ENCODE results near the gene KIF22. TPM values are rescaled to one million over a fixed set of nuclear protein-coding genes. Genes with fewer than 3 reads are reported as not detected.
"Not testable (repeated sequence)": the region's sequence is repeated elsewhere in the genome, so short reads cannot be mapped to it uniquely, and the experiment has no call there.

The KIF22 gene
- total and polyA plus RNA-seq, 8 donors, result 11.1 to 229 (median 51.6) TPM

DNA sequence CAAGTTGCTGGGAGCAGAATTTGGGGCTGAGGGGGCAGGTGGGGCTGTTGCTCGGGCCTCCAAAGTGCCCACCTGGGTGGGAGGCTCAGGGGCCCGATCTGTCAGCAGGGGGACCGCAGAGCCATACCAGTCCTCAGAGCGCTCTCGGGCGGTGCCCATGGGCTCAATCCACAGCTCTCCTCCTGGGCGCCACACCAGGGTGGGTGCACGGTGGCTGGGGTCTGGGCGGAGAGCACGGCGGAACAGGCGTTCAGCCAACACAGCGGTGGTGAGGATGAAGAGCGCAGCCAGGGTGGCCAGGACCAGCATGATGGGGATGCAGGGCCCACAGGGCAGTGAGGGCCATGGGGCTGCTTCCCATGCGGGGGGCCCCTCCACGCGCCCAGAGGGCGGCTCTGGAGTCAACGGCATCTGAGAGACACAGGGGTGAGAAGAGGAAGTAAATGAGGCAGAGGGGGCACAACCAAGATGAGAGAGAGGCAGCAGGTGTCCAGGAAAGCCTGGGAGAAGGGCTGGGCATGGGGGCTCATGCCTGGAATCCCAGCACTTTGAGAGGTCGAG is 45.9 kb upstream of the KIF22 start:
- no peaks in the 10 kb centered on the region for H3K9me3 ChIP-seq
- WGBS, 5 donors, result 76 to 88% (median 82%) methylated on average over 18 to 20 of the region's 20 CpGs
- intact Hi-C loops (cut with DNase I; ENCODE audit: low total_unique reads), result no loop called here
- TF ChIP-seq POLR2A (IDR thresholded peaks at IDR 0.05) (no peak), POLR2AphosphoS5 (IDR thresholded peaks at IDR 0.05) (no peak), EP300 (IDR thresholded peaks at IDR 0.05) (no peak)
- TF ChIP-seq, protein P1, sequence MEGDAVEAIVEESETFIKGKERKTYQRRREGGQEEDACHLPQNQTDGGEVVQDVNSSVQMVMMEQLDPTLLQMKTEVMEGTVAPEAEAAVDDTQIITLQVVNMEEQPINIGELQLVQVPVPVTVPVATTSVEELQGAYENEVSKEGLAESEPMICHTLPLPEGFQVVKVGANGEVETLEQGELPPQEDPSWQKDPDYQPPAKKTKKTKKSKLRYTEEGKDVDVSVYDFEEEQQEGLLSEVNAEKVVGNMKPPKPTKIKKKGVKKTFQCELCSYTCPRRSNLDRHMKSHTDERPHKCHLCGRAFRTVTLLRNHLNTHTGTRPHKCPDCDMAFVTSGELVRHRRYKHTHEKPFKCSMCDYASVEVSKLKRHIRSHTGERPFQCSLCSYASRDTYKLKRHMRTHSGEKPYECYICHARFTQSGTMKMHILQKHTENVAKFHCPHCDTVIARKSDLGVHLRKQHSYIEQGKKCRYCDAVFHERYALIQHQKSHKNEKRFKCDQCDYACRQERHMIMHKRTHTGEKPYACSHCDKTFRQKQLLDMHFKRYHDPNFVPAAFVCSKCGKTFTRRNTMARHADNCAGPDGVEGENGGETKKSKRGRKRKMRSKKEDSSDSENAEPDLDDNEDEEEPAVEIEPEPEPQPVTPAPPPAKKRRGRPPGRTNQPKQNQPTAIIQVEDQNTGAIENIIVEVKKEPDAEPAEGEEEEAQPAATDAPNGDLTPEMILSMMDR (IDR thresholded peaks at IDR 0.05), result no peak
- H3K27me3 ChIP-seq, result no peaks in the 10 kb centered on the region
- peaks cover 0 to 18% (median 4%) of the 10 kb centered on the region in 4 donors for H3K4me1 ChIP-seq
- DNase-seq, result no peak
- H3K4me3 ChIP-seq, result peak overlapping the region; percentile 28 to 51 (median 46)
- no peaks in the 10 kb centered on the region for H3K36me3 ChIP-seq
- H3K27ac ChIP-seq, result peak overlapping the region in 3 of 5 donors; percentile 61 to 81 (median 72)

DNA sequence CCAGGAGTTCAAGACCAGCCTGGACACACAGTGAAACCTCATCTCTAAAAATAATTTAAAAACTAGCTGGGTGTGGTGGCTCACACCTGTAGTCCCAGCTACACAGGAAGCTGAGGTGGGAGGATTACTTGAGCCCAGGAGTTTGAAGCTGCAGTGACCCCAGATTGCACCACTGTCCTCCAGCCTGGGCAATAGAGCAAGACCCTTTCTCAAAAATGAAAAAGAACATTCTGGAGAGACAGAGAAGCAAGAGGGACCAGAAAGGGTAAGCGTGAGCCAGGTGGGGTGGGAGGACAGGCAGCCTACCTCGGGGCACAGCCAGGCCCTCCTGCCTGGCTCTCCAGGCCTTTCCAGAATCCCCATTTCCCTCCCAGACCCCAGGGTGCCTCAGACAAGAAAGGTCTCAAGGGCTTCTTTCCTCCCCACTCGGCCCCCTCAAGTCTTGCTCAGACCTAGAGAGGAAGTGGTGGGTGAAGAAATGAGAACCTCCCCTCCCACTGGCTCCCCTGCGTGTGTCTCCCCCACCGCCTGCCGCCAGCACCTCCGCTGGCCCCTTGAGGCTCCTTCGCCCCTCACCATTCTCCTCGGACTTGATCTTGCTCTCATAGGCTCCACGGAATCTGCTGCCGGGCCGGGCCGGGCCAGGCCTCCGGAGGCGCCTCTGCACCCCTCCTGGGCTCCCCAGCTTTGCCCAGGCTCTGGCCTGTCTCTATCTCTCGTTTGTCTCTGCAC is 45.3 kb upstream of the KIF22 start:
- peak in 1 of 2 donors; percentile 34 for DNase-seq
- H3K27me3 ChIP-seq, result no peaks in the 10 kb centered on the region
- TF ChIP-seq POLR2A (IDR thresholded peaks at IDR 0.05) (no peak), POLR2AphosphoS5 (IDR thresholded peaks at IDR 0.05) (no peak)
- TF ChIP-seq, protein P1 (IDR thresholded peaks at IDR 0.05), result no peak
- intact Hi-C loops (cut with DNase I; ENCODE audit: low total_unique reads), result no loop called here
- WGBS, 5 donors, result 62 to 75% (median 70%) methylated on average over 16 of the region's 16 CpGs
- H3K27ac ChIP-seq, result peak overlapping the region in 4 of 5 donors; percentile 46 to 81 (median 66)
- H3K9me3 ChIP-seq, result no peaks in the 10 kb centered on the region
- H3K4me1 ChIP-seq, result peaks cover 0 to 18% (median 4%) of the 10 kb centered on the region in 4 donors
- no peaks in the 10 kb centered on the region for H3K36me3 ChIP-seq
- peak overlapping the region; percentile 28 to 51 (median 46) for H3K4me3 ChIP-seq

DNA sequence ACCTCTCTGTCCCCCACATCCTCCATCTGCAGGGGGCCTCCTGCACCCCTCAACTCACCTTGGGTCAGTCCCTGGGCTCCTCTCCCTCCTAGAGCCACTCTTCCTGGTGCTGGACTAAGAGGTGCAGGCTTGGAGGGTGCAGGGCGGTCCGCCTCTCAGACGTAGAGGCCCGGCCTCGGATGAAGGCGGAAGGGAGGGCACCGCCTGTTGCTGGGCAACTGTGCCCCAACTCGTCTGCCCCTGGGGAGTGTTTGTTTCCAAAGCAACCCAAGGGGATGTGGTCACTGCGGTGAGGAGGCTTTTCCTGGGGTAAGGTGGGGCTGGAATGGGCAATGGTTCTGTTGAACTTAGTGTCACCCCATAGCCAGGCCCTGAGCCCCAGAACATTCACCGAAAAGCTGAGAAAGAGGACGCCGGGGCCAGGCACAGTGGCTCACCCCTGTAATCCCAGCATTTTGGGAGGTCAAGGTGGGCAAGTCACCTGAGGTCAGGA is 44.7 kb upstream of the KIF22 start, which contains the start of gene C16orf54:
TSS of gene C16orf54 (minus strand) at position 138 of the 493 bp plus-strand sequence. CDS start 1,039 bp downstream, outside the sequence.
- H3K36me3 ChIP-seq, result no peaks in the 10 kb centered on the region
- peak within 1 kb of the TSS in 4 of 5 donors; percentile 46 to 81 (median 66) for H3K27ac ChIP-seq
- H3K4me1 ChIP-seq, result peaks cover 0 to 18% (median 4%) of the 10 kb centered on the region in 4 donors
- no peaks in the 10 kb centered on the region for H3K27me3 ChIP-seq
- peak; percentile 73 to 84 for DNase-seq
- intact Hi-C loops (cut with DNase I; ENCODE audit: low total_unique reads), result no loop called here
- TF ChIP-seq, protein P1 (IDR thresholded peaks at IDR 0.05), result no peak
- TF ChIP-seq POLR2AphosphoS5 (IDR thresholded peaks at IDR 0.05), result peak in 2 of 3 donors; percentile 37 to 44
- peak within 1 kb of the TSS; percentile 28 to 51 (median 46) for H3K4me3 ChIP-seq
- WGBS, 5 donors, result 49 to 81% (median 71%) methylated on average over 11 to 12 of the region's 12 CpGs
- H3K9me3 ChIP-seq, result no peaks in the 10 kb centered on the region

DNA sequence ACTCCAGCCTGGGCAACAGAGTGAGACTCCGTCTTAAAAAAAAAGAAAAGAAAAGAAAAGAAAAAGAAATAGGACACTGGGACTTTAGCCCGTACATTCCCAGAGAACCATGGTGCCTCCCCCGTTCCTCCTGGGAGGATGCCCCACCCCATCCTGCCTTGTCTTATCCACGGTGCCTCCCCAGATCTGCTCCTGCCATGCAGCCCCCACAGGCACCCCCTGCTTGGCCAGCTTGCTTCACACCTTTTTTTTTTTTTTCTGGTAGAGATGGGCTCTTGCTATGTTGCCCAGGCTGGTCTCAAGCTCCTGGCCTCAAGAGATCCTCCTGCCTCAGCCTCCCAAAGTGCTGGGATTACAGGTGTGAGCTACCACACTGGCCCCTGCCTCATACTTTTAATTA is 44.0 kb upstream of the KIF22 start:
- H3K9me3 ChIP-seq; H3K36me3 ChIP-seq; DNase-seq; intact Hi-C loops (cut with DNase I; ENCODE audit: low total_unique reads); H3K27me3 ChIP-seq: not testable (repeated sequence)
- WGBS, 5 donors, result 66 to 72% (median 70%) methylated on average over 4 of the region's 4 CpGs
- H3K27ac ChIP-seq, result peak overlapping the region in 3 of 5 donors; percentile 33 to 81 (median 66)
- H3K4me3 ChIP-seq, result peak overlapping the region in 1 of 4 donors; percentile 48
- peaks cover 0 to 18% (median 4%) of the 10 kb centered on the region in 4 donors for H3K4me1 ChIP-seq
